GM21367 (cell line): ENCODE measurements around the gene RNU6-8.

Experiments
- ATAC-seq: cut with Tn5 transposase; IDR thresholded peaks from one replicate; pipeline ENCODE4 v1.9.1; 2021; ENCODE audit not compliant: unreplicated experiment

Gene RNU6-8

DNA sequence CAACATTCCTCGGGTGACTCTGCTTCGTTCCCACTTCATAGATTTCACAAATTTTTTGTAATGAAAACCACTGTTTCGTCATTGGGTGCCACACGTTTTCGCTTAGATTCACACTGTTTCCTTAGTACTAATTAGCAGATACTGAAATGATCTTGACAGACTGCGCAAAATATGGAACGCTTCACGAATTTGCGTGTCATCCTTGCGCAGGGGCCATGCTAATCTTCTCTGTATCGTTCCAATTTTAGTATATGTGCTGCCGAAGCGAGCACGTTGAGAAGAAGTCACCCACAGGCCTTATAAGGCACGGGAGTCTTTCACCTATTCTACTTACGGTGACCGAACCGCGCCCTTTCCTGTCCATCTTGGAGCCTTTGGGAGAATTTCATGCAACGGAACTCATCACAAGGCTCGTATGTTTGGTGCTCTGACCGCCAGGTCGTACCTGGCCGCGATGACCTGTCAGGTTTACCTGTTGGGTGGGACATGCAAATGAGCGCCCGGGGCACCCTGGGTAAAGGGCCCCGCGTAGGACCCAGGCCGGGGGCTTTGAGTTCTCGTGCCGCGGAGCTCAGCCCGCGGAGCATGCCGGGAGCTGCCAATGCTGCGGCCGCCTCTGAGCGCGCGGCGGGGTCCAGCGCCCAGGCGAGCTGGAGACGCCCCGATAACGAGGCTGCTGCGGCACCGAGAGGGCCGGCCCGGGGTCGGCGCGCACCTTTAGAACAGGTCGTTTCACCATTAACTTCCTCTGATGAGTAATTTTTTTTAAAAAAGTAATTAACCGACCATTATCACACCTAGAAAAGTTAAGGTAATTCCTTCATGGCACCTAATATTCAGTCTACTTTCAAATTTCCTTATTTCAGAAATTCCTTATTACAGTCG is at the start of gene RNU6-8:
Gene RNU6-8, minus strand, starts transcription at position 272 of the 885 bp plus-strand sequence.
- peak; percentile 51 for ATAC-seq

DNA sequence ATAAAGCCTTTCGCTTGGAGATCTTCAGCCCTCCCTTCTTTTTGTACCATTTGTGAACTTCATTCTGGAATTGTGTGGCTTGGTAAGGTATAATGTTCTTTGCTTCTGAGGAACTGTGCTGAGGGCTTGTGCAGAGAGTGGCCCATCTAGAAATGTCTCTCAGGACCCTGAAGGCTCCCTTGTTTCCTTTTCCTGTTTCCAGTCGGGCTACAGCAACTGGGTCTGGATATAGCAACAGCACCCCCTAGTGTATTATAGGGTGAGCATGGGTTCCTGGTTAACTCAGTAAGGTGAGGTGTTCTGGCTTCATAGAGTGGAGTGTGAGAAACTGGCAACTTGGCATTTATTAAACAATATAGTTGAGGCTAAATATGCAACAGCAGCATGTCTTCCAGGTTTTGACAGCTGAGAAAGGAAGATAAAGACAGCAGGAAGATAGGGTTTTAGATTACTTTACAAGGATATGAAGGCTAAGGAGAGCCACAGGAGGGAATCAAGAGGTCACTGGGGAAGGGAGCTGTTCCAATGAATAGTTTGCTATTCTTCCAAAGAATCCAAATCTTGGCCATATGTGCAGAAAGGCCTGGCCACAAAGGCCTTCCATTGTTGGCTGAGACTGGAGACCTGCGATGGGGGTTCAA is 49.1 kb upstream of the RNU6-8 start:
- ATAC-seq, result peak; percentile 92

DNA sequence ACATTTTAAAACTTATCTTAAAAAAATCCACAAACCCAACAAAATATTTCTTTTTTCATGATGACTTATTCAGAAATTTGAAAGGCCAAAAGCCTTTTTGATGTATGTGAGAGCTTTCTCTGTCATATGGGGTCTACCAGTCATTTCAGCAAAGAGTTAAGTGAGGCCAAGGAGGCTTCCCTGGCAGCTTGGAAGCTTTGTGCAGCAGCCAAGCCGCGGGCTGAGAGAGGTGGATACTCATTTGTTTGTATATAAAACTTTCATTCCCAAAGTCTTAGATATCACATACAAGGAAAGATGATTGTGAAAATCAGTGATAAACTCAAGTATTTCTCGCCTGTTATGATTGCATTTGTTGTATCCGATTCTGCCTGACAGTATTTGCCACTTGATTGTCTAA is 48.5 kb upstream of the RNU6-8 start:
- ATAC-seq, result no peak

DNA sequence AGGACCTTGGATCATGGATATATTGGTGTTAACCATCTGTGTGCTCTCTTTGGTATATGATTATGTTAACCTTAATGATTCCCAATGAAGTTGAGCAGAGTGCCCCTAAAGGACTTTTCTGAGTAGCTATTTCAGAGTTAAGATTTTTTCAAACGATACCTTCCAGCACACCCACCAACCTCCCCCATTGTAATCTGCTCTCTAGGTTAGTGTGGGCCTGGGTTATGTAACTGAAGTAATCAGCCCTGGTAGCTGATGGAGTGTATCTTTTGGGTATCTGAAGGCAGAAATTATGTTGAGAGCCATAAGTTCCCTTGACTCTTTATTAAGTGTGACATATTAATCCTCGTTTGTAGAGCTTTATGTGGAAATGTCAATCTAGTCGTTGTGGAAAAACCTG is 47.6 kb upstream of the RNU6-8 start:
- ATAC-seq, result no peak

DNA sequence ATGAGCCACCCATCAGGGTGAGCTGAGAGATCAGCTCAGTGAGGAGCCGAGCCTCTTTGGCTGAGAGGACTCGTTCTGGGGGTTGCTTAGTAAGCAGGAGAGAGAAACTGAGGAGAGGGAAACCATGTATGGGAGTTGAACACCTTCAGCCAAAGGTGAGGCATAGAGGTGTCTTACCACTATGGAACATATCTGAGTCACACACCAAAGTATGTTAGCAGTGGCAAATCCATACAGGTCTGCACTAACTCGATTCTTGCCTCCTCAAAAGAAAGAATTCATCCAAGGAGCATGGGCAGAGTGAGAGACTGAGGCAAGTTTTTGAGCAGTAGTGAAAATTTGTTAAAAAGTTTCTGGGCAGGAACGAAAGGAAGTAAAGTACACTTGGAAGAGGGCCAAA is 46.7 kb upstream of the RNU6-8 start:
- no peak for ATAC-seq

DNA sequence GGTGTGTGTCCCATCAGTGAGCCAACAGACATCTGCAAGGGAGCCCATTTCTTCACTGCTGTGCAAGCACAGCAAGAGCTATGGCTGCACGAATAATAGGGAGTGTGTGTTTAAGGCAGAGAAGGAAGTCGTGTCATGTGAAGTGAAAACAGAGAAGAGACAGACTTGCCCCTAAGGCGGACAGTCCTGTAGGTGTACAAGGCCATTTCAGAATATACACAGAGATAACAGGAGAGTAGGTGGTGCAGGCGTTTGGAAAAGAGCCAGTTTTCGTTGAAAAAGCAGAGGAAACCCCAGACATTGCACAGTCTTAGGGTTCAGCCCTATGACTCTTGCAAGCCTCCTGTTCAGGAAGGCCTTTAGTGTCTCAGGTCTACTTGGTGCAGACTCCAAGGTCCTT is 46.3 kb upstream of the RNU6-8 start:
- ATAC-seq, result no peak

DNA sequence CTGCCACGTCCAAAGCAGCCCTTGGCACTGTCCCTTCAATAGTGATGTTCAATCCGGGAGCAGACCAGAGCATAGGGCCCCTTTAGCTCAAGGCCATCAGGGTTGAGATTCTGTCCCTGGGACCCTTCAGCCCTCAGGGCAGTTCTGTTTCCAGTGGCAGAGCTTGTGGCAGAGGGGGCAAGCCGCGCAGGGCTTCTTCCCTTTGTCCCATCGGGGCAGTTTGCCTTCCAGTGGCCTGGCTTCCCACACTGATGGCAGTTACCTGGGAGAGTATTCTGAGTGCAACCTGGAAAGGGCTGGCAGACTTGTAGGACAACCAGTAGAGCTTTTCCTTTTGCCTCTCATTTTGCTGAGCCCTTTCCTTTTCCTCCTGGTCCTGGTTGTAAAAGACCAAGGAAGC is 43.7 kb upstream of the RNU6-8 start:
- ATAC-seq, result no peak

DNA sequence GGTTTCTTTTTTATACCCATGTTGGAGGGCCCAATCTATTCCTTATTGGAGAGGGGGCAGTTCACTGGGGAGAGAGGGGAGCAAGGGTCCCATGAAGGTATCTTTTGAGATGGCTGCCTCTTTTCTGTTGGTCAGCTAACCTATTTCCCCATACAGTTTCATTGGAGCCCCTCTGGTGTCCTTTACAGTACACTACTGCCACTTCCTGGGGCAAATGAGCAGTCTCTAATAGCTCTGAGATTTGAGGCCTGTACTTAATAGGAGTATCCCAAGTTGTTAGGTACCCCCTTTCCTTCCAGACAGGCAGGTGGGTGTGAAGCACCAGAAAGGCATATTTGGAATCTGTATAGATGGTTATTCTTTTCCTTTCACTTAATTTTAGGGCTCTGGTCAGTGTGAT is 41.3 kb upstream of the RNU6-8 start:
- no peak for ATAC-seq

DNA sequence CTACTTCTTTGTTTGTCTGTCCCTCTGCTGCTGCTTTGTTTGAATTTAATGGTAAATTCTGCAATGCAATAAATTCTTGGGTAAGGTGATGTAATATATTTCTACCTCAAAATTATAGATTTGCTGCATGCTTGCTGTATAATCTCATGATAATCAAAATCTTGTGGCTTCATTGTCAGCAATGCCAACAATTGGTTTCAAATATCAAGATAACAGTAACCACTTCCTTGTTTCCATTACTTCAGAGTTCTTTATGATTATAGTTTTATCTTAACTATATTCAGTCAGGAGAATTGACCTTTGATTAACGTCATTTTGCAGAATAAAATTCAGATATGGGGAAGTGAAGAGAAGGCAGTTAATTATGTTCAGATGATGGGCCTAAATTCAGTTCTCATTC is 30.2 kb upstream of the RNU6-8 start:
- no peak for ATAC-seq

DNA sequence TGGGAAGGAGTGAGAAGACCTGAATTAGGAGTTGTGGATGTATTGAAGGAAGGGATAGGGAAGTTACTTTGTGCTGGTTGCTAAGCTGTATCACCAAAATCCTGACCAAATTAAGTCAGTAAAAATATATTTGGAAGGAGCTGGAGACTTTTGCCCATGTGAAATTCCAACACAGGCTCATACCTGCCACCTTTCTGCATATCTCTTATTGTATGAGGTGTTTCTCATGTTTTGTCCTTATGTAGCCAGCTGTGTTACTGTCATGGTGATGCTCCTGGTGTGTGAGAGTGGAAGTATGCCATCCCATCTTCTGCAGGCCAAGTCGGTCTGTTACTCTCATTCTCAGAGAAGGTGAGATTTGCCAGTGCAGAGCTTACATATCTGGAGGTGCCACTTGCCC is 29.4 kb upstream of the RNU6-8 start:
- ATAC-seq, result no peak

DNA sequence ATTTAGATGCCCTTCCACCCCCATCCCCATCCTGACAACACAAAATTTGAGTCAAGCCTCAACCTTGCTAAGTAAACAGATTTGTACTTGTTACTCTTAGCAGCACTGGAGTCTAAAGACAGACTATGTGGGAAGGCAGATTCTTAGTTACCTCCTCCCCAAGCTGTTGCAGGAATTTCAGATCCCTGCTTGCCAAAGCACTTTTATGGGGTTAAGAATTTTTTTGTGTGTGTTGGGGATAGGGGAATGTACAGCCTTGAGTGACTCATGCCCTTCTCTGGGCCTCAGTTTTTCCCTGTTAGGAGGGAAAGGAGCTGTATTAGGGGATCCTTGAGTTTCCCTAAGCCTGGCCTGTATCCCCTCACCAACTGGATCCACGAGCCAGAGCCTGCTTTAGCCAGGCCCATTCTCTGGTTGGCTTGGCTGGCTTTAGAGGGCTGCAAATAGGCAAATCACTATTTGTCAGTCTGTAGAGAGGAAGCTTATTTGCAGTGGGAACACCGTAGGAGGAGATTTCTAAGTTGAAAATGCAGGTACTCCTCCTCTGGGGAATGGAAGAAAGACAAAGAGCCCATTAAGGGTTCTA is 27.7 kb upstream of the RNU6-8 start:
- no peak for ATAC-seq

DNA sequence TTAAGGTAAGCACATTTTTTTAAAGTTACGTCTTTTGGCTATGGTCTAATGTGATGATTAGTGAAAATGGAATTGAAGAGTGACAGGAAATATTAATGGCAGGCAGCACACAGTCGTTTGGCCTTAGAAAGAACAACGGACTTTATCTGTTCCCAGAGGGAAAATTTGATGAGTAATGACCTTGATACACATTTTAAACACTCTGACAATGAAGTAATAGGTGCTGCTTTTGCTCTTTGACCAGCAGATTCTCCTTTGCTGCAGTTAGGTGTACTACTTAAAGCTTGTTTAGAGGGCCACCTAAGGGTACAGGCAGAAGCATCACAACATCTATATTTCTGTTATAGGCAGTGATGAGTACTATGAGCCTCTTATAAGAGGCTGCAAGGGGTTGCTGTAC is 27.1 kb upstream of the RNU6-8 start:
- no peak for ATAC-seq

DNA sequence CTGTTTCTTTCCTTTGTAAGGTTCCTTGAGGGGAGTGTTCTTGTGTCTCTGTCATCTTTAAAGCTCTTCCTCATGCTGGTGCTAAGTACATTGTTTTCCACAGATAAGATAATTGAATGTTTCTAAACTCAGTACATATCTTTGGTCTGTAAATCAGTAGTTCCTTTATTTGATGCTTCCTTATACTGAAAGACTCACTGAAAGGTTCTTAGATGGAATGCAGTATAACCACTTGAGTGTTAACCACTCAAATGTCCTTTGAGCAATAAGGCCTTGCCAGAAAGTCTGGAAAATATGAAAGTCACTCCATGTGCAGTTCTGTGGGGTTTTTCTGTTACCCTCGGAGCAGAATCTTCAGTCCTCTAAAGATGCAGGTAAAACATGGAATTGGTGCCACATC is 23.0 kb upstream of the RNU6-8 start:
- ATAC-seq, result no peak

DNA sequence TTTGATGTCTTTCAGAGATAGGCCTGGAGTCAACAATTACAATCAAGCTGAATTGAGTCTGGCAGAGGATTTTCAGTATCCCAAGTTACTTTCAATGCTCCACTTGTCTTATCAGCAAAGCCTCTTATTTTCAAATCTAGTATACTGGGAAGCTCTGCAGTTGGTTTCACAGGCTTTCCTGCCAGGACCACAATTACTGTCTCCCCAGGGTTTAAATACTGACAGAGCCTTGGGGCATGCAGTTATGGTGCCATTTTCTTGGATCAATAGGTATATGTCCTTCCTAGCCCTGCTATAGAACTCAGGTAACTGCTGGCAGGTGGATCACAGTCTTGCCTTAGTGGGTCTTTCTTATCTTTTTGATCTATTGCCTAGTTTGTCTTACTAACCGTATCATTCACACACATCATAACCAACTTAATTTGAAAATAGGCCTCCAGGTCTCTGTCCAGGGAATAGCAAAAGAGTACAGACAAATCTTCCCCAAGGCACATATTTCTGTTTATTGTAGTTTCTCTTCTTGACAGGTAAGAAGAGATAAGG is 22.4 kb upstream of the RNU6-8 start:
- no peak for ATAC-seq

DNA sequence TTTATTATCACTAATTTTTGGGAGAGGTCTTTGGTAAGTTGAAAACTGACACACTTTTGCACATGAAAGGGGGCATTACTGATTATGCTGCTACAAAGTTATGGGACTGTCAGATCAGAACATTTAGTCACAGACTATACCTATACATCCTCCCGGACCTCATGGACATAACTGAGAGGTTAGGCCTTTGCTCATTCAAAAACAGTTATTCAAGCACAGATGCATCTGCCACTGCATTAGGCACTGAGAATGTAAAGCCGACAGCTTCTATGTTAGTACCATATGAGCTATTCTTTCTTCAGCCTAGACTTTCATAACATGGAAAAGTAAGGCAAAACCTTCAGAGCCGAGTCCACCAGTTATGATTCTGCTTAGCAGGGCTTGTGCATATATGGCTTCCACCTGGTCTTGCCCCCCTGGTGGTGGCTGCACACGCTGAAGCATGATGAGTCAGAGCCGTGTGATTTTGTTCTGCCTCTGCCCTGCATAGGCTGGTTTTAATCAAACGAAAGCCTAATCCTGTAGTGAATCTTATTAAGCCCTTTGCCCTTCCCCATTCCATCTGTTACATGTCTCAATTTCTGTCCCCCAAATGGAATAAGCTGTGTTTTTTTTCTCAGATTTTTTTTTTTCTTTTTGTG is 21.8 kb upstream of the RNU6-8 start:
- ATAC-seq, result no peak

DNA sequence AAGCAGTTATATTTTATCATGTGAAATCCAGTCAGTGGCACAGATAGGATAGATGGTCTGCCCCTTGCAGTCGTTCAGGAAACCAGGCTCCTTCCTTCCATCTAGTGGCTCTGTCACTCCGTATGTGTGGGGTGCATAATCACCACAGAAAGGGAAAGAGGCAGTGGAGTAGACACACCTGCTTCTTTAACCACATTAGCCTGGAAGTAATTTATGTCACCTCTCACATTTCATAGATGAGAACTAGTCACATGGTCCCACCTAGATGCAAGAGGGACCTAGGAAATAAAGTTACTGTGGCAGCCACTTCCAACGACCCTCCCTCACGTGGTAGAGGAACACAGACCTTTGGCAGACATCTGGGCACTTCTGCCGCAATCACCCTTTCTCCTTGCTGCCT is 14.2 kb upstream of the RNU6-8 start:
- ATAC-seq, result no peak

DNA sequence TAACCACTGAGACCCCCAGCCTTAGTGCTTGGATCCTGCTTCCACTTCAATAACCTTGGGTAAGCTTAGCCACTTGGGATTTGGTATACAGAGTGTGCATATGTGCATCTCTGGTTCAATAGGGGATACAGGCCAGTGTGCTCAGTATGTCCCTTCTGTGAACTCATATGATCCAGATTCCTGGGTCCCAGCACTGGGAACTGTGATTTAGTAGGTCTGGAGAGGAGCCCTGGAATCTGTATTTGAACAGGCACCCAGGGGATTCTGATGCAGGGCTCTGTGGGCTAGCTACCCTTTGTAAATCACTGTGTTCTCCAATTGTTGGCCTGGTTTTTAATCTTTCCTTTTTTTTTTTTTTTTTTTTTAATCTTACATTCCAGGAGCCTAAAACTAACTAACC is 9.8 kb upstream of the RNU6-8 start:
- no peak for ATAC-seq

DNA sequence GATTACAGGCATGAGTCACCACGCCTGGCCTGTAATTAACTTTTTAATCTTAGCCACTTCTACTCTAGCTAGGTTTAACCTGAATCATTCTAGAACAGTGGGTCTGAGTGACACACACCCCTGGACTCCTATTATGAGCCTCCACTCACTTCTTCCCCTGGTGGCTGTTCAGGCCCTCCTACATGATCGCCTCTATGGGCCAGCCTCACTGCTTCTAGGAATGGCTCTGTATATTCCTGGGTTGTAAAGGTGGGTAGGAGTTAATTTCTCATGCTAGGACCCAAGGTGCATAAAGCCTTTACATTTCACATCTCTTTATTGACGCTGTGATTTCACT is 8.0 kb upstream of the RNU6-8 start:
- no peak for ATAC-seq

DNA sequence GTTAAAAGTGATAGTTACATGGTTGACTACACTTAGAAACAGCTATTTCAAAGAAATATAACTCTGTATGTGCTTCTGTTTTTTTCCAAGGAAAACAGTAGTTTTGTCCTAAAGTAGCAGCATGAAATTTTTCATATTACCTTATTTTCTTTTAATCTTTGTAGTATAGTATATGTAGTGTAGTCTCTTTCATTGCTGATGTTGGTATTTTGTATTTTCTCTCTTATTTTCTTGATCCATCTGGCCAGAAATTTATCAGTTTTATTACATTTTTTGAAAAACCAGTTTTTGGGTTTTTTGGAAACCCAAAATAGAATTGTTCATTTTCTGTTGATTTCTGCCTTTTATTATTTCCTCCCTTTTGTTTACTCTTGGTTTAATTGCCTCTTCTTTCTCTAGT is 6.4 kb upstream of the RNU6-8 start:
- ATAC-seq, result no peak

DNA sequence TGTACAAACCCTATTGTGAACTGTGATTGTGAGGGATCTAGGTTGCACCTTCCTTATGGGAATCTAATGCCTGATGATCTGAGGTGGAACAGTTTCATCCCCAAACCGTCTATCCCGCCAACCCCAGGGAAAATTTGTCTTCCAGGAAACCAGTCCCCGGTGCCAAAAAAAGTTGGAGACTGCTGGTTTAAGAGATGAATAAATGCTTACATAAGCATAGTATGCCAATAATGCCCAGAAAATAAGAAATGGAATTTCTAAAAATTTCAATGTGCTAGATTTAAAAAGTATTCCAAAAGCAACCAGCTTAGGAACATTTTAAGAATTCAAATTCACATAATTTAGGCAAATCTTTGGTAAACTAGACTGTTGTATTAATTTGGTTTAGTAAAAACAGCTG is 5.4 kb upstream of the RNU6-8 start:
- no peak for ATAC-seq

DNA sequence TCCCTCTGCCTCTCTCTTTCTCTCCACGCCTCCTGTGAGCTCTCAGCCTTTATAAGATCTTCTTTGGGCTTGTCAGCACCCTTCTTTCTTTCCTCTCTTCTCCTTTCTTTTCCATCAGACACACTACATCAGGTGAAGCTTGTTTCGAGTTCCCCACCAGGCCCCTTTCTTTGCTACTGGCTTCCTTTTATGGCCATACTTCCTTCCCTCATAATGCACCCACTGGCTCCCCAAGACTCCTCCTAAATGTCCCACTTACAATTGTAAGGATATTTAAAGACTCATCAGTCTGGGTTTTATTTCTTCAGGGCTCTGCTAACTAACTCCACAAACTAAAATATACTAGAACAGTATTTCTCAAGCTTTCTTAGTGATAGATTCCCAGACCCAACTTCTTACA is 3.5 kb upstream of the RNU6-8 start:
- no peak for ATAC-seq

DNA sequence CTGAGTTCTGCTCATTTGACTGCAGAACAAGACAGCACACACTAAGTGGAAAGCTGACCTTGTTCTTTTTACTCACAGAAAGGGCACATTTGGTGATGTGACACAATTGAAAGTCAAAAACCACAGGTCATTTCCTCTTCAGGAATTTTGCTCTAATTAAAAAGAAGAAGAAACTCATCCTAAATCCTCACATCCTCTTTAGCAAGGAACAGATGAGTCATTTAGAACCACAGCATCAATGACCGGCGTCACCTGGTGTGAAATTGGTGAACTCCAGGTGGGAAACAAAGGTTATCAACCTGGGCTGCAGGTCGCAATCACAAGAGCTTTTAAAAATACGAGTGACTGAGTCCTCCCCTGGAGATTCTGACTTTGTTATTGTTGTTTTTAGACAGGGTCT is 2.9 kb upstream of the RNU6-8 start:
- ATAC-seq, result peak; percentile 24
